Neural progenitor cell (in vitro differentiated cells): ENCODE data around the gene CBLC.

Source experiments
- CTCF ChIP-seq: fragments of 200-600 bp; sonication (generic); IDR thresholded peaks from 2 replicates; pipeline ENCODE4 v1.5.1; 2017; ENCODE audit warnings: antibody characterized with exemption, mild to moderate bottlenecking
- EZH2phosphoT487 ChIP-seq: fragments of 200-600 bp; sonication (generic); IDR thresholded peaks from 2 replicates; pipeline ENCODE4 v1.6.1; 2017; ENCODE audit warnings: antibody characterized with exemption

- TF ChIP-seq EZH2phosphoT487 (no peak), CTCF (peak; percentile 71)
Measured at GRCh38 chr19:44807652-44808462, 30.2 kb downstream of the CBLC start.
